Colonic mucosa (tissue), 4 donors: ENCODE results near the gene ARID5B. TPM values are rescaled to one million over a fixed set of nuclear protein-coding genes. Genes with fewer than 3 reads are reported as not detected.

Source experiments
- DNase-seq: peaks from one replicate; pipeline ENCODE4 v3.0.0-alpha.2; 2020
- H3K27ac ChIP-seq: fragments of 200-600 bp; one replicate; pipeline ENCODE4 v1.8.0; 2021
- H3K27me3 ChIP-seq: fragments of 200-600 bp; one replicate; pipeline ENCODE4 v1.8.0; 2021
- H3K36me3 ChIP-seq: fragments of 200-600 bp; one replicate; pipeline ENCODE4 v1.8.0; 2021
- H3K4me1 ChIP-seq: fragments of 200-600 bp; one replicate; pipeline ENCODE4 v1.8.0; 2021; ENCODE audit warnings: mild to moderate bottlenecking
- H3K4me3 ChIP-seq: fragments of 200-600 bp; one replicate; pipeline ENCODE4 v1.8.0; 2021
- H3K9ac ChIP-seq, 2 donors: one replicate each; pipeline ENCODE4 v1.7.0; 2013; ENCODE audit warnings: control low read depth in 2 of 2, low read depth in 2 of 2, low read length in 2 of 2
- H3K9me3 ChIP-seq: fragments of 200-600 bp; one replicate; pipeline ENCODE4 v1.8.0; 2021
- intact Hi-C: fragments of 100-400 bp; cut with DNase I; formaldehyde crosslinking; loops from one replicate; pipeline ENCODE4 v1.14.1; 2022
- total RNA-seq, 2 donors: library from RNA; stranded (reverse); fragmentation: NEBNext Ultra II Directional in 1 of 2; extraction: Animal tissue kit (Norgen Biotek cat#: 25700) in 1 of 2; gene quantifications; one replicate each; pipeline ENCODE4 v1.2.1, GENCODE V29; 2021
- TF ChIP-seq, protein P1 (sequence below): fragments of 200-600 bp; IDR thresholded peaks from one replicate; pipeline ENCODE4 v1.8.0; 2022; ENCODE audit warnings: antibody characterized with exemption, mild to moderate bottlenecking
- donor health status: healthy.
- donor health status: DM: no; HTN: no; CAD: no.
- donor health status: DM: no; HTN: no; CAD: no.

ARID5B gene
- total RNA-seq, 2 donors from 2014 or later: 18.8 to 27.2 TPM

DNA sequence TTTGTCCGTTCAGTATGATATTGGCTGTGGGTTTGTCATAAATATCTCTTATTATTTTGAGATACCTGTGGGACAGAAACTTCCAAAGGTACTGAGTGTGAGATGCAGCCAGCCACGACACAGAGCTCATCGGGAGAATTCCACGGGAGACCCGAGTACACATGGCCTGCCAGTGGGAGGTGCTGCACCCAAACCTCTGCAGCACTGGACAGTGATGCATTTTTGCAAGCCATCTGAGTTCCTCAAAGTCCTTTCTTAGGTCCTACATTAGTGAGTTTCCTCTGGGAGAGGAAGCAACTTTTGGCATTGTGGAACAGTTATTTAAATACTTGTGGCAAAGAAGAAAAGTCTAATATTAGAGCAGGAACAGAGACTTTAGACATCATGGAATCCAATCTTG is 77.5 kb downstream of the ARID5B start:
- intact Hi-C loops: no loop called here
- Histone ChIP-seq H3K4me1 (peaks cover 10% of the 10 kb centered on the region), H3K4me3 (no peak overlapping the region), H3K36me3 (no peaks in the 10 kb centered on the region), H3K27me3 (no peaks in the 10 kb centered on the region), H3K27ac (no peak overlapping the region), H3K9ac (no peak overlapping the region), H3K9me3 (no peaks in the 10 kb centered on the region)
- no peak for DNase-seq
- TF ChIP-seq, protein P1, sequence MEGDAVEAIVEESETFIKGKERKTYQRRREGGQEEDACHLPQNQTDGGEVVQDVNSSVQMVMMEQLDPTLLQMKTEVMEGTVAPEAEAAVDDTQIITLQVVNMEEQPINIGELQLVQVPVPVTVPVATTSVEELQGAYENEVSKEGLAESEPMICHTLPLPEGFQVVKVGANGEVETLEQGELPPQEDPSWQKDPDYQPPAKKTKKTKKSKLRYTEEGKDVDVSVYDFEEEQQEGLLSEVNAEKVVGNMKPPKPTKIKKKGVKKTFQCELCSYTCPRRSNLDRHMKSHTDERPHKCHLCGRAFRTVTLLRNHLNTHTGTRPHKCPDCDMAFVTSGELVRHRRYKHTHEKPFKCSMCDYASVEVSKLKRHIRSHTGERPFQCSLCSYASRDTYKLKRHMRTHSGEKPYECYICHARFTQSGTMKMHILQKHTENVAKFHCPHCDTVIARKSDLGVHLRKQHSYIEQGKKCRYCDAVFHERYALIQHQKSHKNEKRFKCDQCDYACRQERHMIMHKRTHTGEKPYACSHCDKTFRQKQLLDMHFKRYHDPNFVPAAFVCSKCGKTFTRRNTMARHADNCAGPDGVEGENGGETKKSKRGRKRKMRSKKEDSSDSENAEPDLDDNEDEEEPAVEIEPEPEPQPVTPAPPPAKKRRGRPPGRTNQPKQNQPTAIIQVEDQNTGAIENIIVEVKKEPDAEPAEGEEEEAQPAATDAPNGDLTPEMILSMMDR: peak; percentile 13

DNA sequence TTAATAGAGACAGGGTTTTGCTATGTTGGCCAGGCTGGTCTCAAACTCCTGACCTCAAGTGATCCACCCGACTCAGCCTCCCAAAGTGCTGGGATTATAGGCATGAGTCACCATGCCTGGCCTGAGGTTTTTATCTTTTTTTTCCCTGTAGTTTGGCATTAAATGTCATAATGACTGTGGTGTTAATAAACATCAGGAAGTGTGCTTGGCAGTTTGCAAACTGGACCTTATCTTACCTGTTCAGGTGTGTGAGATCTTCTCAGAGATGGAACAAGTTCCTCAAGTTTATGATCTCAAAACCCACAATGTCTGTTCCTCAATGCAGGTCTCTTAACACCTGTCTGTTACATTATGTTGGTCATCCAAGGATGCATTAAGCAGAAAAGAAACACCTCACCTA is 80.0 kb downstream of the ARID5B start:
- H3K27ac ChIP-seq: no peak overlapping the region
- intact Hi-C loops: no loop called here
- DNase-seq: no peak
- H3K9me3 ChIP-seq: no peaks in the 10 kb centered on the region
- TF ChIP-seq, protein P1: no peak
- H3K36me3 ChIP-seq: no peaks in the 10 kb centered on the region
- H3K4me3 ChIP-seq: no peak overlapping the region
- no peak overlapping the region for H3K9ac ChIP-seq
- H3K4me1 ChIP-seq: peaks cover 6% of the 10 kb centered on the region
- no peaks in the 10 kb centered on the region for H3K27me3 ChIP-seq

DNA sequence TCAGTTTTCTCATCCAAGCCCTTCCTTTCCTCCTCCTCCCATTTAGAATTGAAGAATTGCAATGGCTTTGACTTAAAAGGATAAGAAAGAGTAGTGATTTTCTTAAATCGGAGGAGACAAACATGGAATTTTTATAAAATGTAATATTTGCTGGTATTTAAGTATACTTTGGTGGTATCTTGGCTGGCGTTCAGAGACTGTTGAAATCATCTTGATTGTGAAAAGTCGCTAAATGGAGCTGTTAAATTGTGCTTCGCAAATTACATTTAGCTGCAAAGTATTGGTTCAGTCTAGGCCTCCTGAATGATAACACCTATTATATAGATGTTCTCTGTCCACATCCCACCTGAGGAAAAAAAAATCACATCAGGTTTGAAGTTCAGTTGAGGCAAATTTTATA is 81.8 kb downstream of the ARID5B start:
- H3K36me3 ChIP-seq: no peaks in the 10 kb centered on the region
- H3K9me3 ChIP-seq: no peaks in the 10 kb centered on the region
- H3K27ac ChIP-seq: no peak overlapping the region
- TF ChIP-seq, protein P1: no peak
- no peak for DNase-seq
- intact Hi-C loops: no loop called here
- no peak overlapping the region for H3K4me3 ChIP-seq
- H3K27me3 ChIP-seq: no peaks in the 10 kb centered on the region
- no peak overlapping the region for H3K9ac ChIP-seq
- peaks cover 13% of the 10 kb centered on the region for H3K4me1 ChIP-seq

DNA sequence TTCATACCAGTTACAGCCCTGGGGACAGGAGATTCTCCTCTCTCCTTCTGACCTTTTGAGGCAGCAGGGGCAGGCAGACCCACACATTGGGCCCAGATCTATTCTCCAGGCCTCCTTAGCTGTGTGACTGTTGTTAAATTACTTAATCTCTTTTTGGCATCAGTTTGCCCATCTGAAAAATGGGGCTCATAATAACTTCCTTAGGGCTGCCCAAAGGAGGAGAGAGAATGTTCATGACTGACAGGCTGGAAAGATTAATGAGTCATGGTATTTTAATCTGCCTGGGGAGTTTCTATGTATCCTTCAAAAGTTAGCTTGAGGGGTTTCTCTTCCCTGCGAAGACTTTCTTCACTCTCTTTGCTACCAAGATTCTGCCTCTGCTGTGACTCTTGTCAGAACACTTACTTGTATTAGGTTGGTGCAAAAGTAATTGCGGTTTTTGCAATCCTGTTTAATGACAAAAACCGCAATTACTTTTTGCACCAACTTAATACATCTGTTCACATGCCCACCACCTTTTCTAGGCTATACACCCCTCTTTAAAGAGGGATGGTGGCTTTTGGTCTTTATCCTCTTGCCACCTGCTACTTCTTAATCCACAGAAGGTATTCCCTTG is 83.4 kb downstream of the ARID5B start:
- Histone ChIP-seq H3K9me3 (no peaks in the 10 kb centered on the region), H3K9ac (no peak overlapping the region), H3K4me3 (no peak overlapping the region), H3K27me3 (no peaks in the 10 kb centered on the region), H3K4me1 (peaks cover 10% of the 10 kb centered on the region), H3K36me3 (no peaks in the 10 kb centered on the region), H3K27ac (no peak overlapping the region)
- TF ChIP-seq, protein P1: no peak
- no peak for DNase-seq
- intact Hi-C loops: no loop called here

DNA sequence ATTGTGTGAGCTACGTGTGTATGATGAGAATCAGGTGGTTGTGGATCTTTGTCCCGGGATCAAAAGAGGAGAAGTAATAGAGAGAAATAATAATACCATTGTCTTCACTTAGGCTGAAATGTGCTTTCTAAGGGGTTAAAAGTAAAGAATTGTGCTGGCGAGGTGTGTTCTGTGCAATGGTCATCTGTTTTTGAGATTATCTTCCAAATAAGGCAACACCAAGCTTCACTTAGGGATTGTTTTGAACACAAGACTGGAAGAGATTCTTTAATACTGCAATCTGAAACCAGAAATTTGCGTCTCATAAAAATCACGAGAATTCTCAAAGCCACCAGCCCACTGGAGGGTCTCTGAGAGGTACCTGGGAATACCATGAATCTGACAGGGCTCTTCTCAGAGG is 84.2 kb downstream of the ARID5B start:
- no peak overlapping the region for H3K27ac ChIP-seq
- H3K9ac ChIP-seq: no peak overlapping the region
- intact Hi-C loops: no loop called here
- no peak overlapping the region for H3K4me3 ChIP-seq
- peaks cover 7% of the 10 kb centered on the region for H3K4me1 ChIP-seq
- H3K9me3 ChIP-seq: no peaks in the 10 kb centered on the region
- H3K36me3 ChIP-seq: no peaks in the 10 kb centered on the region
- DNase-seq: no peak
- TF ChIP-seq, protein P1: no peak
- H3K27me3 ChIP-seq: no peaks in the 10 kb centered on the region
